GM18508 (cell line): ENCODE results near the gene AGPAT3.

Experiments used
- ATAC-seq: cut with Tn5 transposase; IDR thresholded peaks from one replicate; pipeline ENCODE4 v1.9.1; 2021; ENCODE audit warnings: moderate number of reproducible peaks; ENCODE audit not compliant: insufficient read depth, unreplicated experiment

The AGPAT3 gene

GRCh38 chr21:43861706-43862105 lies 3.3 kb upstream of the AGPAT3 start:
- no peak for ATAC-seq

GRCh38 chr21:43864313-43864961 lies 586 bp upstream of the AGPAT3 start:
- no peak for ATAC-seq

- no peak for ATAC-seq
Measured at GRCh38 chr21:43865540-43866259, 677 bp downstream of the AGPAT3 start.

- ATAC-seq: no peak
Measured at GRCh38 chr21:43866260-43866629, 1.2 kb downstream of the AGPAT3 start.

- no peak for ATAC-seq
Measured at GRCh38 chr21:43866659-43867331, 1.8 kb downstream of the AGPAT3 start.

GRCh38 chr21:43867332-43867703 lies 2.3 kb downstream of the AGPAT3 start:
- no peak for ATAC-seq

GRCh38 chr21:43867948-43868347 lies 2.9 kb downstream of the AGPAT3 start:
- ATAC-seq: no peak

GRCh38 chr21:43868461-43868860 lies 3.4 kb downstream of the AGPAT3 start:
- no peak for ATAC-seq

GRCh38 chr21:43869486-43870325 lies 4.7 kb downstream of the AGPAT3 start:
- no peak for ATAC-seq

GRCh38 chr21:43871487-43871886 lies 6.5 kb downstream of the AGPAT3 start:
- no peak for ATAC-seq

- no peak for ATAC-seq
Measured at GRCh38 chr21:43872531-43873197, 7.6 kb downstream of the AGPAT3 start.

- ATAC-seq: no peak
Measured at GRCh38 chr21:43873673-43874072, 8.7 kb downstream of the AGPAT3 start.

- ATAC-seq: no peak
Measured at GRCh38 chr21:43874085-43874805, 9.2 kb downstream of the AGPAT3 start.

GRCh38 chr21:43876605-43877004 lies 11.6 kb downstream of the AGPAT3 start:
- ATAC-seq: no peak

GRCh38 chr21:43877936-43878575 lies 13.0 kb downstream of the AGPAT3 start:
- no peak for ATAC-seq

- ATAC-seq: no peak
Measured at GRCh38 chr21:43879348-43880110, 14.5 kb downstream of the AGPAT3 start.

- ATAC-seq: no peak
Measured at GRCh38 chr21:43880111-43880985, 15.3 kb downstream of the AGPAT3 start.
